Nephron progenitor cell (in vitro differentiated cells): ENCODE data around the gene UNC80.

ENCODE experiments used
- DNase-seq: peaks from one replicate; pipeline ENCODE4 v3.0.0; 2021
- H3K27ac Mint-ChIP-seq: 2 replicates; pipeline ENCODE4 v1.8.0; 2021; ENCODE audit warnings: mild to moderate bottlenecking, moderate library complexity, mixed read lengths
- H3K27me3 Mint-ChIP-seq: 2 replicates; pipeline ENCODE4 v1.8.0; 2021; ENCODE audit warnings: mild to moderate bottlenecking, low read depth, mixed read lengths; ENCODE audit not compliant: poor library complexity
- H3K36me3 Mint-ChIP-seq: 2 replicates; pipeline ENCODE4 v1.8.0; 2021; ENCODE audit warnings: low read depth, mixed read lengths
- H3K4me1 Mint-ChIP-seq: 2 replicates; pipeline ENCODE4 v1.8.0; 2021; ENCODE audit warnings: mixed read lengths
- H3K4me3 Mint-ChIP-seq: 2 replicates; pipeline ENCODE4 v1.8.0; 2021; ENCODE audit warnings: mild to moderate bottlenecking, moderate library complexity, mixed read lengths
- H3K9me3 Mint-ChIP-seq: 2 replicates; pipeline ENCODE4 v1.8.0; 2021; ENCODE audit warnings: mild to moderate bottlenecking, moderate library complexity, mixed read lengths
- CTCF ChIP-seq: fragments of 200-600 bp; sonication (generic); IDR thresholded peaks from 2 replicates; pipeline ENCODE4 v1.5.0; 2021; ENCODE audit warnings: antibody characterized with exemption

Gene UNC80

GRCh38 chr2:209933499-209934483 is 162.2 kb downstream of the UNC80 start:
- H3K4me1 Mint-ChIP-seq: no peaks in the 10 kb centered on the region
- H3K27me3 Mint-ChIP-seq: no peaks in the 10 kb centered on the region
- H3K36me3 Mint-ChIP-seq: no peaks in the 10 kb centered on the region
- TF ChIP-seq CTCF: no peak
- no peaks in the 10 kb centered on the region for H3K9me3 Mint-ChIP-seq
- no peak for DNase-seq
- H3K4me3 Mint-ChIP-seq: no peak overlapping the region
- no peak overlapping the region for H3K27ac Mint-ChIP-seq

GRCh38 chr2:209936106-209936666 is 164.6 kb downstream of the UNC80 start:
- H3K27me3 Mint-ChIP-seq: no peaks in the 10 kb centered on the region
- no peaks in the 10 kb centered on the region for H3K36me3 Mint-ChIP-seq
- H3K4me1 Mint-ChIP-seq: no peaks in the 10 kb centered on the region
- H3K27ac Mint-ChIP-seq: no peak overlapping the region
- no peak overlapping the region for H3K4me3 Mint-ChIP-seq
- TF ChIP-seq CTCF: no peak
- no peak for DNase-seq
- H3K9me3 Mint-ChIP-seq: no peaks in the 10 kb centered on the region

- no peak overlapping the region for H3K4me3 Mint-ChIP-seq
- H3K27ac Mint-ChIP-seq: no peak overlapping the region
- no peaks in the 10 kb centered on the region for H3K4me1 Mint-ChIP-seq
- DNase-seq: no peak
- H3K27me3 Mint-ChIP-seq: no peaks in the 10 kb centered on the region
- H3K36me3 Mint-ChIP-seq: no peaks in the 10 kb centered on the region
- no peak for TF ChIP-seq CTCF
- no peaks in the 10 kb centered on the region for H3K9me3 Mint-ChIP-seq
Observed at GRCh38 chr2:209937893-209938292, 166.3 kb downstream of the UNC80 start.

- DNase-seq: no peak
- no peaks in the 10 kb centered on the region for H3K36me3 Mint-ChIP-seq
- H3K27me3 Mint-ChIP-seq: no peaks in the 10 kb centered on the region
- no peaks in the 10 kb centered on the region for H3K4me1 Mint-ChIP-seq
- no peaks in the 10 kb centered on the region for H3K9me3 Mint-ChIP-seq
- H3K4me3 Mint-ChIP-seq: no peak overlapping the region
- no peak for TF ChIP-seq CTCF
- H3K27ac Mint-ChIP-seq: no peak overlapping the region
Observed at GRCh38 chr2:209938906-209939305, 167.3 kb downstream of the UNC80 start.

GRCh38 chr2:209940936-209941335 is 169.3 kb downstream of the UNC80 start:
- Mint-ChIP-seq H3K36me3 (no peaks in the 10 kb centered on the region), H3K27ac (no peak overlapping the region), H3K4me3 (no peak overlapping the region), H3K4me1 (no peaks in the 10 kb centered on the region), H3K27me3 (no peaks in the 10 kb centered on the region), H3K9me3 (no peaks in the 10 kb centered on the region)
- no peak for TF ChIP-seq CTCF
- DNase-seq: no peak
